Renal cortical epithelial cell (primary cell): Measurements from ENCODE around the gene RABL6. TPM values are rescaled to one million over a fixed set of nuclear protein-coding genes. Genes with fewer than 3 reads are reported as not detected.

ENCODE experiments used
- DNase-seq: peaks from one replicate; pipeline ENCODE4 v3.0.0-alpha.2; 2011; ENCODE audit warnings: low read depth
- total RNA-seq: library from RNA; depleted of rRNA; stranded (reverse); fragments of >200 nt; gene quantifications from 2 replicates; pipeline ENCODE4 v1.2.3, GENCODE V29; 2014

Gene RABL6
- total RNA-seq, 1 donor from 2014 or later = 51.1 TPM

- DNase-seq = no peak
Measured at GRCh38 chr9:136846376-136847087, 38.8 kb downstream of the RABL6 start.

- peak; percentile 53 for DNase-seq
Measured at GRCh38 chr9:136847088-136847825, 39.5 kb downstream of the RABL6 start.

GRCh38 chr9:136847826-136848392, 40.2 kb downstream of the RABL6 start:
- peak; percentile 58 for DNase-seq

- DNase-seq = peak; percentile 8
Measured at GRCh38 chr9:136848393-136849037, 40.8 kb downstream of the RABL6 start.

GRCh38 chr9:136849038-136849959, 41.6 kb downstream of the RABL6 start, which contains the start of gene PHPT1:
TSS of gene PHPT1 (plus strand) at chr9:136849409. CDS start at chr9:136849431, 22 bp downstream.
- peak; percentile 97 for DNase-seq

GRCh38 chr9:136849960-136850865, 42.5 kb downstream of the RABL6 start:
- DNase-seq = no peak

GRCh38 chr9:136850866-136851775, 43.4 kb downstream of the RABL6 start:
- no peak for DNase-seq

- DNase-seq = no peak
Measured at GRCh38 chr9:136851941-136852663, 44.4 kb downstream of the RABL6 start, which contains the start of gene MAMDC4. TSS of gene MAMDC4 (plus strand) at chr9:136852346. CDS start at chr9:136852417, 71 bp downstream.

- DNase-seq = no peak
Measured at GRCh38 chr9:136852664-136853595, 45.2 kb downstream of the RABL6 start.

- DNase-seq = no peak
Measured at GRCh38 chr9:136853596-136854112, 45.9 kb downstream of the RABL6 start.

- DNase-seq = no peak
Measured at GRCh38 chr9:136854113-136854841, 46.5 kb downstream of the RABL6 start.

GRCh38 chr9:136854842-136855460, 47.2 kb downstream of the RABL6 start:
- no peak for DNase-seq

GRCh38 chr9:136855461-136856078, 47.8 kb downstream of the RABL6 start:
- no peak for DNase-seq

- DNase-seq = no peak
Measured at GRCh38 chr9:136856079-136856476, 48.3 kb downstream of the RABL6 start.

GRCh38 chr9:136856541-136857141, 48.9 kb downstream of the RABL6 start:
- DNase-seq = no peak
